Activated B cell treated with CpG ODN at 0.5 μM for 24 hours (primary cell): ENCODE data around the gene OMA1. TPM values are rescaled to one million over a fixed set of nuclear protein-coding genes. Genes with fewer than 3 reads are reported as not detected.
A peak's percentile ranks its signal among the peaks of the same experiment; 100 is the strongest.

Source experiments
- ATAC-seq: fragments of 200-7000 bp; cut with Tn5 transposase; one replicate; pipeline ENCODE4 v1.10.0; 2021; ENCODE audit warnings: low read depth, mild to moderate bottlenecking, moderate library complexity
- CTCF ChIA-PET: fragments of 350-600 bp; sonication (Branson Sonifier 250); formaldehyde crosslinking; loops from one replicate; lab custom pipeline; 2021; ENCODE audit warnings: antibody characterized with exemption; lab: Charles Lee
- POLR2A ChIA-PET: fragments of 350-600 bp; sonication (Branson Sonifier 250); formaldehyde crosslinking; loops from one replicate; lab custom pipeline; 2021; ENCODE audit warnings: antibody characterized with exemption; lab: Charles Lee
- DNase-seq: peaks from one replicate; pipeline ENCODE4 v3.0.0; 2022
- H3K27ac Mint-ChIP-seq: one replicate; pipeline ENCODE4 v1.8.0; 2020; ENCODE audit warnings: mixed read lengths
- H3K27me3 Mint-ChIP-seq: one replicate; pipeline ENCODE4 v1.8.0; 2021; ENCODE audit warnings: mixed read lengths
- H3K36me3 Mint-ChIP-seq: one replicate; pipeline ENCODE4 v1.8.0; 2021; ENCODE audit warnings: low read depth, mixed read lengths
- H3K4me1 Mint-ChIP-seq: one replicate; pipeline ENCODE4 v1.8.0; 2021; ENCODE audit warnings: mixed read lengths
- H3K4me3 Mint-ChIP-seq: one replicate; pipeline ENCODE4 v1.8.0; 2020; ENCODE audit warnings: mild to moderate bottlenecking, mixed read lengths
- H3K9me3 Mint-ChIP-seq: one replicate; pipeline ENCODE4 v1.8.0; 2020; ENCODE audit warnings: mixed read lengths
- intact Hi-C: fragments of 100-400 bp; cut with micrococcal nuclease; formaldehyde crosslinking; loops from one replicate; pipeline ENCODE4 v1.15.1; 2024
- total RNA-seq: library from RNA; stranded (reverse); gene quantifications from 2 replicates; pipeline ENCODE4 v1.2.3, GENCODE V29; 2022
- TF ChIP-seq, protein P1 (sequence below): fragments of 200-600 bp; IDR thresholded peaks from one replicate; pipeline ENCODE4 v1.8.0; 2022; ENCODE audit warnings: antibody characterized with exemption, mild to moderate bottlenecking

Gene OMA1
- total RNA-seq, 1 donor from 2014 or later = 48.7 TPM

DNA sequence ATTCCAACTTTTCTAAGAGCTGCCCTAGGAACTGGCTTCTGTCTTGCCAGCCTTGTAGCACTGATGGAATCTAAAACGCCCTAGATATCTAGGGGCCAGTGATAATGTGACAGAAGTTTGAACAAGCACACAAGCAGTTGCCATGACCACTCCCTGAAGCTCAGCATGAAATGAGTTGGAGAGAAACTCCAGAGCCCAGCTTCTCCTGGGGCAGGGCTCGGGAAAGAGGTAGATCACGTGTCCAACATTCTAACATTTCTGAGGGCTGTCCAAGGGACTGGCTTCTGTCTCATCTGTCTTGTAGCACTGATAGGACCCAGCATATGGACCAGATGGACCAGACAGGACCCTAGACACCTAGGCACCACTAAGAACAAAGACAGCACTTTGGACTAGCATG lies 37.9 kb downstream of the OMA1 start:
- intact Hi-C loops = no loop called here
- no peak for DNase-seq
- Mint-ChIP-seq H3K9me3 (peaks cover 3% of the 10 kb centered on the region), H3K36me3 (peaks cover 79% of the 10 kb centered on the region), H3K27ac (no peak overlapping the region), H3K27me3 (no peaks in the 10 kb centered on the region), H3K4me1 (no peaks in the 10 kb centered on the region), H3K4me3 (no peak overlapping the region)
- POLR2A ChIA-PET = interaction anchor here (0.5 kb wide), 1 partner anchor 176 kb away, joined by 5 read pairs; no protein-coding TSS in a partner anchor
- CTCF ChIA-PET = no interaction called here
- TF ChIP-seq, protein P1, sequence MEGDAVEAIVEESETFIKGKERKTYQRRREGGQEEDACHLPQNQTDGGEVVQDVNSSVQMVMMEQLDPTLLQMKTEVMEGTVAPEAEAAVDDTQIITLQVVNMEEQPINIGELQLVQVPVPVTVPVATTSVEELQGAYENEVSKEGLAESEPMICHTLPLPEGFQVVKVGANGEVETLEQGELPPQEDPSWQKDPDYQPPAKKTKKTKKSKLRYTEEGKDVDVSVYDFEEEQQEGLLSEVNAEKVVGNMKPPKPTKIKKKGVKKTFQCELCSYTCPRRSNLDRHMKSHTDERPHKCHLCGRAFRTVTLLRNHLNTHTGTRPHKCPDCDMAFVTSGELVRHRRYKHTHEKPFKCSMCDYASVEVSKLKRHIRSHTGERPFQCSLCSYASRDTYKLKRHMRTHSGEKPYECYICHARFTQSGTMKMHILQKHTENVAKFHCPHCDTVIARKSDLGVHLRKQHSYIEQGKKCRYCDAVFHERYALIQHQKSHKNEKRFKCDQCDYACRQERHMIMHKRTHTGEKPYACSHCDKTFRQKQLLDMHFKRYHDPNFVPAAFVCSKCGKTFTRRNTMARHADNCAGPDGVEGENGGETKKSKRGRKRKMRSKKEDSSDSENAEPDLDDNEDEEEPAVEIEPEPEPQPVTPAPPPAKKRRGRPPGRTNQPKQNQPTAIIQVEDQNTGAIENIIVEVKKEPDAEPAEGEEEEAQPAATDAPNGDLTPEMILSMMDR = no peak
- ATAC-seq = no peak

DNA sequence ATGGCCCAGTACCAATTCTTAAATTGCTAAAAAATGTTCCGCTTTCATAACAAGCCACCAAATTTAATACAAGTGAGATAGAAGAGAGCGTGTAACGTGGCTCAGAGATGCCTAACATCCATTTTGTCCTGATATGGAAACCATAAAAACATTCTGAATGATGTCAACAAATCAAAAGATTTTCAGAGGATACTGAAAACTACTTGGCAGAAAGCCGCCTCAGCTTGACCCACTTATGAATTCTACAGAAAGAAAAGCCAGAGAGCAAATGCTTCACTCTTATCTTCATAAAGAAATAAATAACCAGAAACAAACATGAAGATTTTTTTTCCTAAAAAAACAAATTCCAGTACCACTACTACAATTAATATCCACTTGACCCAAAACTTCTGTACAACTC lies 41.2 kb downstream of the OMA1 start:
- Mint-ChIP-seq H3K36me3 (peaks cover 74% of the 10 kb centered on the region), H3K27ac (no peak overlapping the region), H3K4me3 (no peak overlapping the region), H3K4me1 (peaks cover 2% of the 10 kb centered on the region), H3K27me3 (no peaks in the 10 kb centered on the region), H3K9me3 (no peaks in the 10 kb centered on the region)
- intact Hi-C loops = no loop called here
- ChIA-PET CTCF (interaction anchor here (1.5 kb wide), 1 partner anchor 10 kb away, joined by 6 read pairs; no protein-coding TSS in a partner anchor), POLR2A (no interaction called here)
- no peak for ATAC-seq
- TF ChIP-seq, protein P1 = no peak
- no peak for DNase-seq

DNA sequence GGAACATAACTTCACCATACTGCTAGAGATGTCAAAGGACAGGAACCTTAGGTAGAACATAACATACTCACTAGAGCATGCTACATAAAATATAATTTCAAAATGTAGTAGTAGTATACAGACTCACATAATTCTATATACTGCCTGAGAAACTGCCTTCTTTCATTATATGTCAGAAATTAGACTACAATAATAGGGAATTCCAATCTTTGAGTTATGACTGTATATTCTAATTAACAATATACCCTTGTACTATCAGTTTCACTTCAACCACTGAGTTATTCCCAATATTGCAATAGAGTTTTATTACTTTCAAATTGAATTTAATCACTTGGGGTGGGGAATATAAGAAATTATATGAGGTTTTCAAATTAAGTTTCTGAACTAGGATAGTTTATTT lies 44.0 kb downstream of the OMA1 start:
- no peak overlapping the region for H3K4me3 Mint-ChIP-seq
- H3K4me1 Mint-ChIP-seq = peaks cover 19% of the 10 kb centered on the region
- H3K9me3 Mint-ChIP-seq = no peaks in the 10 kb centered on the region
- peak overlapping the region; percentile 9 for H3K27ac Mint-ChIP-seq
- H3K27me3 Mint-ChIP-seq = no peaks in the 10 kb centered on the region
- DNase-seq = no peak
- intact Hi-C loops = no loop called here
- ChIA-PET CTCF (no interaction called here), POLR2A (no interaction called here)
- TF ChIP-seq, protein P1 = no peak
- H3K36me3 Mint-ChIP-seq = peaks cover 53% of the 10 kb centered on the region
- no peak for ATAC-seq

DNA sequence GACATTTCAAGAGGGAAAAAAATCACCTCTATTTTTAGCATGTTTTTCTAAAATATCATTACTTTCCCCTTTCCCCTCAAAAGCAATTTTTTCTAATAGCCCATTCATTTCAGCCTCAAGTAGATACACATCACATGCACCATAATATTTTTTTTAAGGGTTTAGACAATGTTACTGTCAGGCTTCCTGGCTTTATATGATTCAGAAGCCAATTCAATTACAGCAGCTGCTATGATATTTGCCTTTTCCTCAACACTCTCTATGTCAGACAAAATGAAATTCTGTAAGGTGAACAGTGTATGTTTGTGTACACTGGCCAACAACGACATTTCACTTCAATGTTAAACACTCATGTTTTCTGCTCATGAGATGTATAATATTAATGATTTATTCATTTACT lies 46.5 kb downstream of the OMA1 start:
- POLR2A ChIA-PET = interaction anchor here (0.6 kb wide), 1 partner anchor 47 kb away, joined by 4 read pairs; the partner anchor contains the start of gene OMA1
- ATAC-seq (no peak), DNase-seq (no peak)
- Mint-ChIP-seq H3K27ac (no peak overlapping the region), H3K27me3 (no peaks in the 10 kb centered on the region), H3K4me3 (no peak overlapping the region), H3K36me3 (peaks cover 48% of the 10 kb centered on the region), H3K9me3 (no peaks in the 10 kb centered on the region), H3K4me1 (peaks cover 36% of the 10 kb centered on the region)
- CTCF ChIA-PET = interaction anchor here (0.9 to 1.3 kb wide), 2 partner anchors 15 to 47 kb away, joined by 3 read pairs; partner anchors contain the start of gene OMA1
- TF ChIP-seq, protein P1 = no peak
- intact Hi-C loops = no loop called here

DNA sequence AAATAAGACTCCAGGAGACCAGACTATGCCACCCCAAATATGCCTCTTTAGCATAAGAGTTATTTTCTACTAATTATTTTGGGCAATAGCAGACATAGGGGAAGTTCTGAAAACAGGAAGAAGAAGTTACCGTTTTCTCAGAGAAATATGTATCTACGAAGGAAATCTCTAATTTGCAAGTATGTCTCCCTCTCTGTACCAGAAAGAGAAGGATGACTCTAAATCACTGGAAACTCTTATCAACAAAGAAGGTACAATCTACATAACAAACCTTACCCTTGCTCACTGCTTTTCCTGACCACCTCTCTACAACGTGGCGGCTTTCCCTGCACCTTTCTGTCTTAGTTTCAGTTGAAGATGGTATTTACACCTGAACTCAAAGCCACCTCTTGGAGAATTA lies 49.0 kb downstream of the OMA1 start:
- H3K36me3 Mint-ChIP-seq = peaks cover 26% of the 10 kb centered on the region
- H3K27ac Mint-ChIP-seq = peak overlapping the region; percentile 85
- intact Hi-C loops = loop anchor here (2.0 kb wide), 1 partner anchor 105 kb away; no protein-coding TSS in a partner anchor
- peak overlapping the region; percentile 52 for H3K4me3 Mint-ChIP-seq
- CTCF ChIA-PET = no interaction called here
- TF ChIP-seq, protein P1 = no peak
- no peaks in the 10 kb centered on the region for H3K27me3 Mint-ChIP-seq
- POLR2A ChIA-PET = interaction anchor here (1.2 kb wide), 1 partner anchor 49 kb away, joined by 4 read pairs; the partner anchor contains the start of gene OMA1
- peaks cover 38% of the 10 kb centered on the region for H3K4me1 Mint-ChIP-seq
- DNase-seq (no peak), ATAC-seq (peak; percentile 58)
- H3K9me3 Mint-ChIP-seq = no peaks in the 10 kb centered on the region
